ENCODE data around the gene TBL1X.

DNA sequence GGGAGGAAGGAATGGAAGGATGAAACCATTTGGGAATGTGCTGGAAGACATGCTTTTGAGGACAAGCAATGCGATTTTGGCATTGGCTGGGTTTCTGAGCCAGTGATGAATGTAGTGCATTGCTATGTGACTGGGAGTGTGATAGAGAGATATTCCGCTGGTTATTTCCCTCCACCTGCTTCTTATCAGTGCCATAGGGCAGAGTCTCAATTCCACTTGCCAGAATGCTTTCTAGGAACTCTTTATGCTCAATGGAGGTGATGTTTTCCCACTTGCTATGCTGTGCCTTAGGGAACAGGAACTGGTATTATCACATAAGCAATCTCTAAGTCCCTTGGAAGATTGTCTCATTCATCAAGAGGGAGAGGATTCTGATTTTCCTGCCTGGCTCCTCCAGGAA, 28.0 kb downstream of the TBL1X start:
- TF ChIP-seq, protein P1, sequence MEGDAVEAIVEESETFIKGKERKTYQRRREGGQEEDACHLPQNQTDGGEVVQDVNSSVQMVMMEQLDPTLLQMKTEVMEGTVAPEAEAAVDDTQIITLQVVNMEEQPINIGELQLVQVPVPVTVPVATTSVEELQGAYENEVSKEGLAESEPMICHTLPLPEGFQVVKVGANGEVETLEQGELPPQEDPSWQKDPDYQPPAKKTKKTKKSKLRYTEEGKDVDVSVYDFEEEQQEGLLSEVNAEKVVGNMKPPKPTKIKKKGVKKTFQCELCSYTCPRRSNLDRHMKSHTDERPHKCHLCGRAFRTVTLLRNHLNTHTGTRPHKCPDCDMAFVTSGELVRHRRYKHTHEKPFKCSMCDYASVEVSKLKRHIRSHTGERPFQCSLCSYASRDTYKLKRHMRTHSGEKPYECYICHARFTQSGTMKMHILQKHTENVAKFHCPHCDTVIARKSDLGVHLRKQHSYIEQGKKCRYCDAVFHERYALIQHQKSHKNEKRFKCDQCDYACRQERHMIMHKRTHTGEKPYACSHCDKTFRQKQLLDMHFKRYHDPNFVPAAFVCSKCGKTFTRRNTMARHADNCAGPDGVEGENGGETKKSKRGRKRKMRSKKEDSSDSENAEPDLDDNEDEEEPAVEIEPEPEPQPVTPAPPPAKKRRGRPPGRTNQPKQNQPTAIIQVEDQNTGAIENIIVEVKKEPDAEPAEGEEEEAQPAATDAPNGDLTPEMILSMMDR (conservative IDR thresholded peaks at IDR 0.05; ENCODE audit: low read depth in 2 of 2), result no peak
- no peak for TF ChIP-seq REST (IDR thresholded peaks at IDR 0.05; ENCODE audit: unreplicated experiment)
- no peak for TF ChIP-seq POLR2AphosphoS5 (IDR thresholded peaks at IDR 0.05; ENCODE audit: low read depth)
- TF ChIP-seq EZH2 (IDR thresholded peaks at IDR 0.05; ENCODE audit: low read depth, unreplicated experiment), result no peak
- TF ChIP-seq EZH2phosphoT487 (IDR thresholded peaks at IDR 0.05; ENCODE audit: unreplicated experiment), result no peak
- no peak for TF ChIP-seq CREB1 (CRISPR knock-in tag; IDR thresholded peaks at IDR 0.05; ENCODE audit: low read depth)
- no peak for TF ChIP-seq NANOG (IDR thresholded peaks at IDR 0.05; ENCODE audit: borderline replicate concordance)
- TF ChIP-seq JUNB (IDR thresholded peaks at IDR 0.05; ENCODE audit: unreplicated experiment), result no peak
- TF ChIP-seq, protein P2, sequence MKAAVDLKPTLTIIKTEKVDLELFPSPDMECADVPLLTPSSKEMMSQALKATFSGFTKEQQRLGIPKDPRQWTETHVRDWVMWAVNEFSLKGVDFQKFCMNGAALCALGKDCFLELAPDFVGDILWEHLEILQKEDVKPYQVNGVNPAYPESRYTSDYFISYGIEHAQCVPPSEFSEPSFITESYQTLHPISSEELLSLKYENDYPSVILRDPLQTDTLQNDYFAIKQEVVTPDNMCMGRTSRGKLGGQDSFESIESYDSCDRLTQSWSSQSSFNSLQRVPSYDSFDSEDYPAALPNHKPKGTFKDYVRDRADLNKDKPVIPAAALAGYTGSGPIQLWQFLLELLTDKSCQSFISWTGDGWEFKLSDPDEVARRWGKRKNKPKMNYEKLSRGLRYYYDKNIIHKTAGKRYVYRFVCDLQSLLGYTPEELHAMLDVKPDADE (IDR thresholded peaks at IDR 0.05), result no peak

Measured in GM23338 (cell line).